ENCODE results near the gene ACOXL.

The ACOXL gene

DNA sequence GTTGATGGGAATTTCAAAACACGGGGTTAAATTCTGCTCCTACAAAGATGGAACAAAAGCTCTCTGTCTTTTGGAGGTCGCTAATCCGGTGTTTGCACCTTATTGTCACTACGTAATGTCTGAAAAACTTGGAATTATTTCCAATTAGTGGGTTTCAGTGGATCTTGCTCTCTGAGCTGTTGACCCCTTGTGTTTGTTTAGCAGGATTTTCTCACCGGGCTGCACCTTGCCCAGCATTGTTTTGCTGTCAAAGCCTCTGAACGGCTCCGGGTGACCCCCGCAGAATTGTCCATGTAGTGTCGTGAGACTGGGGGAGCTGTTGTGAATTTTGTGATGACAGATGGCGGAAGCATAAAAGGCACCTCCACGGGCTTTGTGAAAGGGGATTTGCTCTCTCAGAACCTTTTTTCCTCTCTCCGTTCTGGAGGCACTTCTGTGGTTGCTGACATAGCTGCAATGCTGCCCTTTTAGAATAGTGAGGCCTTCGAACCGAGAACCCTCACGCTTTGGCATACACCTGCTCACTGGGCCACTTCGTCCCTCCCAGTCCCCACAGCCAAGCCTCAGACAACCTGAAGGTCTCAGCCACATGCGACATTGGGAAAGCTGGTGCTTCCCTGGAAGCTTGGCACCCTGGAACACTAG, 129.4 kb downstream of the ACOXL start:
- TF ChIP-seq, protein P1, sequence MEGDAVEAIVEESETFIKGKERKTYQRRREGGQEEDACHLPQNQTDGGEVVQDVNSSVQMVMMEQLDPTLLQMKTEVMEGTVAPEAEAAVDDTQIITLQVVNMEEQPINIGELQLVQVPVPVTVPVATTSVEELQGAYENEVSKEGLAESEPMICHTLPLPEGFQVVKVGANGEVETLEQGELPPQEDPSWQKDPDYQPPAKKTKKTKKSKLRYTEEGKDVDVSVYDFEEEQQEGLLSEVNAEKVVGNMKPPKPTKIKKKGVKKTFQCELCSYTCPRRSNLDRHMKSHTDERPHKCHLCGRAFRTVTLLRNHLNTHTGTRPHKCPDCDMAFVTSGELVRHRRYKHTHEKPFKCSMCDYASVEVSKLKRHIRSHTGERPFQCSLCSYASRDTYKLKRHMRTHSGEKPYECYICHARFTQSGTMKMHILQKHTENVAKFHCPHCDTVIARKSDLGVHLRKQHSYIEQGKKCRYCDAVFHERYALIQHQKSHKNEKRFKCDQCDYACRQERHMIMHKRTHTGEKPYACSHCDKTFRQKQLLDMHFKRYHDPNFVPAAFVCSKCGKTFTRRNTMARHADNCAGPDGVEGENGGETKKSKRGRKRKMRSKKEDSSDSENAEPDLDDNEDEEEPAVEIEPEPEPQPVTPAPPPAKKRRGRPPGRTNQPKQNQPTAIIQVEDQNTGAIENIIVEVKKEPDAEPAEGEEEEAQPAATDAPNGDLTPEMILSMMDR (IDR thresholded peaks at IDR 0.05) = no peak

DNA sequence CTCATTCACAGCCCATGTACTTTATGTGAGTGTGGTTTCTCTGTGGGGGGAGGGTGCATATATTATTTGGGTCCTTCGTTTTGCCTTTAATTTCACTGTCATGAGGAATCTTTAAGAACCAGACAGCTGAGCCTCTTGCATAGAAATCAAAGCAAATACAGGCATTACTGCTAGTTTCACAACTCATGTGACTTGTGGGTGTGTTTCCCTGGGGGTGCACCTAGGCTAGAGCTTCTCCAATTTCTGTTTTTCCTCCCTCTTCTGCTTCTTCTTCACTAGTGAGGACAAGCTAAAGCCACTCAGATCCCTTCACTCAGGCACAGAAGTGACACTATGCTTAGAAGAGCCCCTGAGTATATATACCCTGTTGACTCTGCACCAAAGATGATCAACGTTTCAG, 131.4 kb downstream of the ACOXL start:
- TF ChIP-seq, protein P1 (IDR thresholded peaks at IDR 0.05) = no peak

DNA sequence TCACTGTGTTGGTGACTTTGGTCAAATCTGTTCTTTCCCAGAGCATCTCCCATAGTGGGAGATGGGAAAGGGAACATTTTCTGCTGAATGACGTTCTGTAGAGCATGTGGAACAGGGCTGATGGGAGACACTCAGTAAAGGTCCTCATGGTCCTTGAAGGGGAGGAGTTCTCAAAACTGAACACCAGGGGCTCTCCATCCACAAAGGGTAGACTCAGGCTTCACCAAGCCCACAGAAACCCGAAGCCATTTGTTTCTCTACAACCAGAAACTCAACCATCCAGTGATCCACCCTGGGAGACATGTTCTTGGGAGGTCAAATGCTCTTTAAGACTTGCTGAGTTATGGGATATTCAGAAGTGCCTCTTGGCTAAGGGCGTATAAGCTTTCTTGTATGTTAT, 131.8 kb downstream of the ACOXL start:
- TF ChIP-seq, protein P1 (IDR thresholded peaks at IDR 0.05) = no peak

DNA sequence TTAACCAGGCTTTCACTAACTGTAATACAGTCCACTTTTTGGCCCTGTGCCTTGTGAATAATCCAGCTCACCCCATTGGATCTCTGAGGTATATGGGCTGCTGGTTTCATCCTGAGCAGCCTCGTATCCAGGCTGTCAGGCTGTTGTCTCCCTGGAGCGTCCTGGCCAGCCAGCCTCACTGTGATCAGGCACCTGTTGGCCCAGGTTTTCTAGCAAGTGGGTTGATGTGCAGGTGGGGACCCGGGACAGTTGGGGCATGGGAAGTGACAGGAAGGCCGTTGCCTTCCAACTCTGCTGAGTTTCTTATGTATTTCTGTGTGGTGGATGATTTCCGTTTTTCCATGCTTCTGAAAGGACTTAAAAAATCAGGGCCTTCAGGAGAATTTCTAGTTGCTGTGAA, 132.4 kb downstream of the ACOXL start:
- TF ChIP-seq, protein P1 (IDR thresholded peaks at IDR 0.05) = no peak

- TF ChIP-seq, protein P1 (IDR thresholded peaks at IDR 0.05) = no peak
These were observed 132.8 kb downstream of the ACOXL start for GRCh38 chr2:110865188-110865587.

GRCh38 chr2:110866045-110866444, 133.7 kb downstream of the ACOXL start:
- TF ChIP-seq, protein P1 (IDR thresholded peaks at IDR 0.05) = no peak

DNA sequence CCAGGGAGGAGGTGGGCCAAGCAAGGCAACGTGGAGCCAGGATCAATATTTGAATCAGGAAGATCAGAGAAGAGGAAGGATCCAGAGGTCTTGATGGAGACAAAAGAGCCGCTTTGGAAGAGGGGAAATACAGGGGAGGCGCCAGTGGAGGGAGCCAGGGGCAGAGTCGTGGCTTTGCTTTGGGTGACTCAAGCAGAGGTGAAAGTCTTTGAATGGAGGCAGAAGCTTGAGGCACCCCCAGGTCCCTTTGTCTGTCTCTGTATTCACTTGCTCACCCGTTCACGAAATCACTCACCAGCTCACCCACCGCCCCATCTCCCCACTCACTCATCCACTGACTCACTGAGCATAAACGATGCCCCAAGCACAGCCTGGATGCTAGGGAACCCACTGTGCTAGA, 134.1 kb downstream of the ACOXL start:
- TF ChIP-seq, protein P1 (IDR thresholded peaks at IDR 0.05) = no peak

DNA sequence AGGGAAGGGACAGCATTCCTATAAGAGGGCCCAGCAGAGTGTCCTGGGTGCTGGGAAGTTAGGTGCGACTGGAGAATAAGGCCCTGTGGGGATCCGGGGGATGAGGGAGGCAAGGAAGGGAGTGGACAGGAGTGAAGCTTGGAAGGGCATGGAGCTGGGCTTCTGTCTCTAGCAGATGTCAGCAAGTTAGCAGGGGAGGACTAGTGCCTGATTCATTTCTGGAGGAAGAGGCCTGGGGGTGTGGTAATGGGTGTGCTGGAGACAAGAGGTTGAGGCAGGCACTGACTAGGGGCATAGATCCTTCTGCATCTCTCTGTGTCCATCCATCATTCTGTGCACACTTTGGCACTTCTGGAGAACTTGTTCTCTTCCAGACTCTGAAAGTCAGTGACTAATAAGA, 134.7 kb downstream of the ACOXL start:
- TF ChIP-seq, protein P1 (IDR thresholded peaks at IDR 0.05) = no peak

All from LNCAP (cell line).